HepG2 (cell line): Measurements from ENCODE around the gene KIRREL3. TPM values are rescaled to one million over a fixed set of nuclear protein-coding genes. Genes with fewer than 3 reads are reported as not detected.

Source experiments
- ATAC-seq: fragments of 200-7000 bp; cut with Tn5 transposase; 3 replicates; pipeline ENCODE4 v1.9.1; 2020; ENCODE audit warnings: mild to moderate bottlenecking, moderate library complexity
- BruUV-seq: library from RNA; stranded (reverse); fragments of 400-500 nt; replicated peaks from 2 replicates; lab custom pipeline; 2021; lab: Mats Ljungman, UMichigan
- CTCF ChIA-PET: fragments of 300-600 bp; formaldehyde crosslinking; extraction: SDS; loops from one replicate; lab custom pipeline; 2021; ENCODE audit warnings: low total read pairs, inconsistent platforms, low intra/inter-chr PET ratio; lab: Yijun Ruan, JAX
- POLR2A ChIA-PET: fragments of 350-600 bp; sonication (Branson Sonifier 250); formaldehyde crosslinking; loops from one replicate; lab custom pipeline; 2020; ENCODE audit warnings: antibody characterized with exemption, inconsistent platforms; lab: Yijun Ruan, JAX
- DNase-seq: peaks from one replicate; pipeline ENCODE4 v3.0.0-alpha.2; 2015; ENCODE audit warnings: low spot score
- FAIRE-seq: peaks from 3 replicates; lab custom pipeline; 2011; peaks lifted over from hg19 to GRCh38; lab: Jason Lieb, UNC
- H2AFZ ChIP-seq: one replicate; pipeline ENCODE4 v1.6.1; 2011; ENCODE audit warnings: low read length, inconsistent platforms
- H3K27ac ChIP-seq: fragments of 300-600 bp; 3 replicates; pipeline ENCODE4 v1.8.0; 2011; ENCODE audit warnings: mixed run types, mild to moderate bottlenecking, mixed read lengths, low read length, inconsistent platforms; ENCODE audit not compliant: insufficient read depth; ENCODE audit errors: extremely low read length
- H3K27me3 ChIP-seq, 2 experiments: fragments of 200-600 bp in 1 of 2; 2 replicates in 1 of 2; 3 replicates in 1 of 2; pipeline versions ENCODE4 v1.6.0 to v1.8.0; 2011; ENCODE audit warnings: low read length in 2 of 2, mild to moderate bottlenecking in 2 of 2, moderate library complexity in 2 of 2, inconsistent platforms in 1 of 2; ENCODE audit not compliant: insufficient read depth in 2 of 2, control insufficient read depth in 1 of 2
- H3K36me3 ChIP-seq, 2 experiments: fragments of 200-600 bp in 1 of 2; replicated peaks in 1 of 2; 2 replicates in 1 of 2; 3 replicates in 1 of 2; pipeline versions ENCODE4 v1.5.1 to v1.8.0; 2011; ENCODE audit warnings: low read length in 2 of 2, inconsistent platforms in 1 of 2; ENCODE audit not compliant: insufficient read depth in 2 of 2, control insufficient read depth in 1 of 2
- H3K4me1 ChIP-seq: 2 replicates; pipeline ENCODE4 v1.5.1; 2012; ENCODE audit warnings: low read length, inconsistent platforms; ENCODE audit not compliant: insufficient read depth
- H3K4me2 ChIP-seq: 2 replicates; pipeline ENCODE4 v1.6.0; 2011; ENCODE audit warnings: low read depth, low read length, inconsistent platforms
- H3K4me3 ChIP-seq, 3 experiments: fragments of 200-600 bp in 1 of 3; sonication (generic), shearing (Covaris generic) in 1 of 3; replicated peaks in 1 of 3; 2 replicates each; pipeline ENCODE4 v1.5.1; 2011 to 2016; ENCODE audit warnings: low read length in 3 of 3, inconsistent platforms in 2 of 3, low read depth in 2 of 3, mild to moderate bottlenecking in 2 of 3, control low read depth in 1 of 3, mixed read lengths in 1 of 3; ENCODE audit not compliant: insufficient read depth in 1 of 3
- H3K79me2 ChIP-seq: one replicate; pipeline ENCODE4 v1.6.1; 2011; ENCODE audit warnings: low read length, inconsistent platforms; ENCODE audit not compliant: insufficient read depth
- H3K9ac ChIP-seq: 2 replicates; pipeline ENCODE4 v1.6.0; 2011; ENCODE audit warnings: mild to moderate bottlenecking, low read depth, low read length, inconsistent platforms; ENCODE audit not compliant: insufficient read depth
- H3K9me3 ChIP-seq: 2 replicates; pipeline ENCODE4 v1.5.1; 2012; ENCODE audit warnings: mild to moderate bottlenecking, low read length
- H4K20me1 ChIP-seq: 2 replicates; pipeline ENCODE4 v1.6.0; 2011; ENCODE audit warnings: inconsistent platforms, mild to moderate bottlenecking, low read length, moderate library complexity; ENCODE audit not compliant: insufficient read depth
- AKAP8 ChIP-seq: sonication (generic); formaldehyde crosslinking; IDR thresholded peaks from 2 replicates; pipeline ENCODE4 v1.5.1; 2020; ENCODE audit warnings: mild to moderate bottlenecking, missing genetic modification reagents
- CEBPZ ChIP-seq: IDR thresholded peaks from 2 replicates; pipeline ENCODE4 v1.6.1; 2012; ENCODE audit warnings: low read length, improper control_type of control experiment
- FOXK2 ChIP-seq: fragments of 450-650 bp; IDR thresholded peaks from 2 replicates; pipeline ENCODE4 v1.6.1; 2016
- GATA4 ChIP-seq: sonication (generic); IDR thresholded peaks from 2 replicates; pipeline ENCODE4 v1.6.1; 2016; ENCODE audit warnings: antibody characterized with exemption, low read depth, borderline replicate concordance
- MAFF ChIP-seq: IDR thresholded peaks from 2 replicates; pipeline ENCODE4 v1.6.1; 2011; ENCODE audit warnings: low read depth, low read length, improper control_type of control experiment
- MTERF4 ChIP-seq: sonication (generic); formaldehyde crosslinking; IDR thresholded peaks from 2 replicates; pipeline ENCODE4 v1.8.0; 2023; ENCODE audit warnings: mild to moderate bottlenecking, missing genetic modification reagents
- MTF2 ChIP-seq: sonication (generic); formaldehyde crosslinking; IDR thresholded peaks from 2 replicates; pipeline ENCODE4 v1.5.0; 2020; ENCODE audit warnings: missing genetic modification reagents, borderline replicate concordance
- PAF1 ChIP-seq: IDR thresholded peaks from 2 replicates; pipeline ENCODE4 v1.6.1; 2016; ENCODE audit warnings: missing genetic modification reagents, missing compliant biosample characterization
- POLR2AphosphoS2 ChIP-seq: IDR thresholded peaks from 2 replicates; pipeline ENCODE4 v1.6.1; 2011; ENCODE audit warnings: low read depth, low read length, improper control_type of control experiment
- RBFOX2 ChIP-seq: fragments of 200-400 bp; formaldehyde crosslinking; IDR thresholded peaks from 2 replicates; pipeline ENCODE4 v1.6.1; 2017; ENCODE audit warnings: low read depth, mild to moderate bottlenecking, low read length
- ZBTB8A ChIP-seq: sonication (generic); formaldehyde crosslinking; IDR thresholded peaks from 2 replicates; pipeline ENCODE4 v1.4.0; 2020; ENCODE audit warnings: mild to moderate bottlenecking, low read depth, missing genetic modification reagents, borderline replicate concordance
- ZFP82 ChIP-seq: sonication (generic); formaldehyde crosslinking; IDR thresholded peaks from 2 replicates; pipeline ENCODE4 v1.5.1; 2020; ENCODE audit warnings: mild to moderate bottlenecking, missing genetic modification reagents, borderline replicate concordance
- ZFP90 ChIP-seq: sonication (generic); formaldehyde crosslinking; IDR thresholded peaks from 2 replicates; pipeline ENCODE4 v1.8.0; 2022; ENCODE audit warnings: missing genetic modification reagents, mild to moderate bottlenecking, inconsistent platforms, borderline replicate concordance
- ZNF136 ChIP-seq: sonication (generic); formaldehyde crosslinking; IDR thresholded peaks from 2 replicates; pipeline ENCODE4 v1.8.1; 2022; ENCODE audit warnings: low read depth, mild to moderate bottlenecking, moderate library complexity, missing genetic modification reagents
- ZNF747 ChIP-seq: sonication (generic); formaldehyde crosslinking; IDR thresholded peaks from 2 replicates; pipeline ENCODE4 v1.8.1; 2023; ENCODE audit warnings: missing genetic modification reagents, mild to moderate bottlenecking, borderline replicate concordance
- WGBS: methylation state at CpG from one replicate; pipeline ENCODE4 v1.1.6; 2017; ENCODE audit warnings: low lambda C conversion rate; 5-methylcytosine and 5-hydroxymethylcytosine counted together
- in situ Hi-C: cut with HindIII; loops from 2 replicates; pipeline ENCODE4 v1.10.0; 2017; ENCODE audit warnings: low pct_unique_long_range_greater_than_20kb; ENCODE audit not compliant: extremely low pct_ligation_motif_present
- intact Hi-C: fragments of 100-400 bp; cut with micrococcal nuclease; formaldehyde crosslinking; loops from one replicate; pipeline ENCODE4 v1.10.0; 2022; ENCODE audit not compliant: unreplicated experiment
- polyA plus RNA-seq, 8 experiments: library from polyadenylated mRNA; depleted of rRNA in 3 of 8; stranded (reverse) in 7 of 8; unstranded in 1 of 8; fragments of >200 nt; fragmentation: Illumina TruSeq in 4 of 8; extraction: Trizol in 4 of 8; gene quantifications; 2 replicates each; pipeline versions ENCODE4 v1.2.1 to v1.2.3, GENCODE V29; 2011 to 2016; ENCODE audit warnings: low read depth in 4 of 8, missing spikeins in 1 of 8, mixed read lengths in 1 of 8; ENCODE audit not compliant: insufficient read depth in 1 of 8
- total RNA-seq, 5 experiments: library from RNA; depleted of rRNA; stranded (reverse); fragments of >200 nt; fragmentation: Illumina TruSeq; extraction: Trizol; gene quantifications; 2 replicates each; pipeline ENCODE4 v1.2.3, GENCODE V29; 2016; ENCODE audit warnings: low read depth in 1 of 5

KIRREL3 gene
- total and polyA plus RNA-seq, 2 of the 13 experiments (the other 11 are each of a cell fraction or from before 2014, with no cell fraction given), result not detected

GRCh38 chr11:127023991-127024390 lies 23.4 kb upstream of the KIRREL3 start:
- Histone ChIP-seq H3K4me3 (no peak overlapping the region), H3K9me3 (no peaks in the 10 kb centered on the region), H3K79me2 (no peaks in the 10 kb centered on the region), H3K36me3 (no peaks in the 10 kb centered on the region), H3K4me1 (no peaks in the 10 kb centered on the region), H3K4me2 (no peak overlapping the region), H2AFZ (no peak overlapping the region), H3K27ac (no peak overlapping the region), H4K20me1 (no peaks in the 10 kb centered on the region), H3K9ac (no peak overlapping the region), H3K27me3 (peaks cover 0 to 3% of the 10 kb centered on the region in 2 experiments; a peak in 2 of 5 replicates)
- WGBS, result 0% methylated on average over 2 of the region's 2 CpGs
- ChIA-PET CTCF (no interaction called here), POLR2A (no interaction called here)
- ATAC-seq (no peak), DNase-seq (no peak), FAIRE-seq (no peak)
- in situ Hi-C loops (no loop called here), intact Hi-C loops (no loop called here)
- no TSS peak for BruUV-seq
- no peak for TF ChIP-seq POLR2AphosphoS2
- TF ChIP-seq ZNF136, result no peak
- TF ChIP-seq MTF2 (CRISPR knock-in tag), result no peak
- TF ChIP-seq ZNF747 (CRISPR knock-in tag), result no peak
- no peak for TF ChIP-seq PAF1
- no peak for TF ChIP-seq GATA4
- TF ChIP-seq RBFOX2, result no peak
- TF ChIP-seq AKAP8, result no peak
- no peak for TF ChIP-seq MTERF4 (CRISPR knock-in tag)
- no peak for TF ChIP-seq ZBTB8A (CRISPR knock-in tag)
- no peak for TF ChIP-seq FOXK2
- no peak for TF ChIP-seq ZFP82 (CRISPR knock-in tag)
- no peak for TF ChIP-seq MAFF
- no peak for TF ChIP-seq CEBPZ
- no peak for TF ChIP-seq ZFP90 (CRISPR knock-in tag)
